Karpas-422 (cell line): ENCODE results near the gene NAB1. TPM values are rescaled to one million over a fixed set of nuclear protein-coding genes. Genes with fewer than 3 reads are reported as not detected.

Source experiments
- DNase-seq: peaks from one replicate; pipeline ENCODE4 v3.0.0-alpha.2; 2015
- H2AFZ ChIP-seq: fragments of 200-600 bp; sonication (generic); 2 replicates; pipeline ENCODE4 v1.6.1; 2014; ENCODE audit warnings: antibody characterized with exemption, low read length, mixed read lengths
- H3K27ac ChIP-seq: fragments of 200-600 bp; sonication (generic); 2 replicates; pipeline ENCODE4 v1.5.1; 2014; ENCODE audit warnings: mild to moderate bottlenecking, low read length, moderate library complexity
- H3K27me3 ChIP-seq: fragments of 200-600 bp; sonication (generic); 2 replicates; pipeline ENCODE4 v1.6.1; 2014; ENCODE audit warnings: low read length, mixed read lengths
- H3K36me3 ChIP-seq: fragments of 200-600 bp; sonication (generic); 2 replicates; pipeline ENCODE4 v1.6.1; 2014; ENCODE audit warnings: low read length, mixed read lengths; ENCODE audit not compliant: insufficient read depth
- H3K4me1 ChIP-seq: fragments of 200-600 bp; sonication (generic); 2 replicates; pipeline ENCODE4 v1.6.1; 2014; ENCODE audit warnings: mild to moderate bottlenecking, low read length, mixed read lengths
- H3K4me2 ChIP-seq: fragments of 200-600 bp; sonication (generic); 2 replicates; pipeline ENCODE4 v1.6.1; 2014; ENCODE audit warnings: low read length, low read depth, mild to moderate bottlenecking; ENCODE audit not compliant: poor library complexity, severe bottlenecking
- H3K4me3 ChIP-seq: fragments of 200-600 bp; sonication (generic); 2 replicates; pipeline ENCODE4 v1.5.1; 2014; ENCODE audit warnings: mild to moderate bottlenecking, antibody characterized with exemption, low read length, mixed read lengths
- H3K79me2 ChIP-seq: fragments of 200-600 bp; sonication (generic); 2 replicates; pipeline ENCODE4 v1.6.1; 2014; ENCODE audit warnings: mild to moderate bottlenecking, low read length, mixed read lengths
- H3K9ac ChIP-seq: fragments of 200-600 bp; sonication (generic); 2 replicates; pipeline ENCODE4 v1.6.0; 2014; ENCODE audit warnings: low read length
- H3K9me2 ChIP-seq: fragments of 200-600 bp; sonication (generic), shearing (Covaris generic); replicated peaks from 2 replicates; pipeline ENCODE4 v1.6.0; 2014; ENCODE audit warnings: mild to moderate bottlenecking, low read length, moderate library complexity; ENCODE audit not compliant: insufficient read depth
- H3K9me3 ChIP-seq: fragments of 300-700, 200-600 bp; sonication (generic); 2 replicates; pipeline ENCODE4 v1.6.1; 2014; ENCODE audit warnings: low read length, mixed read lengths
- H4K20me1 ChIP-seq: fragments of 200-600 bp; sonication (generic); 2 replicates; pipeline ENCODE4 v1.6.1; 2014; ENCODE audit warnings: mild to moderate bottlenecking, antibody characterized with exemption, low read length, low read depth; ENCODE audit not compliant: insufficient read depth
- total RNA-seq: library from RNA; depleted of rRNA; stranded (reverse); fragments of >200 nt; shearing (Covaris generic); gene quantifications from 2 replicates; pipeline ENCODE4 v1.2.3, GENCODE V29; 2014; ENCODE audit warnings: low replicate concordance

The NAB1 gene
- total RNA-seq, 1 experiment from 2014 or later: 19.6 TPM

- no peaks in the 10 kb centered on the region for H3K27me3 ChIP-seq
- no peak overlapping the region for H3K4me3 ChIP-seq
- H3K9ac ChIP-seq: no peak overlapping the region
- peaks cover 21% of the 10 kb centered on the region for H3K4me1 ChIP-seq
- no peaks in the 10 kb centered on the region for H3K9me3 ChIP-seq
- H3K4me2 ChIP-seq: no peak overlapping the region
- H3K36me3 ChIP-seq: no peaks in the 10 kb centered on the region
- H3K9me2 ChIP-seq: no peaks in the 10 kb centered on the region
- no peaks in the 10 kb centered on the region for H3K79me2 ChIP-seq
- H2AFZ ChIP-seq: no peak overlapping the region
- no peak overlapping the region for H3K27ac ChIP-seq
- H4K20me1 ChIP-seq: no peaks in the 10 kb centered on the region
- DNase-seq: no peak
Measured at GRCh38 chr2:190682168-190682567, 33.3 kb downstream of the NAB1 start.

- DNase-seq: no peak
- H3K9me3 ChIP-seq: no peaks in the 10 kb centered on the region
- H2AFZ ChIP-seq: no peak overlapping the region
- no peaks in the 10 kb centered on the region for H3K27me3 ChIP-seq
- H3K36me3 ChIP-seq: no peaks in the 10 kb centered on the region
- H3K4me1 ChIP-seq: peaks cover 14% of the 10 kb centered on the region
- no peaks in the 10 kb centered on the region for H3K79me2 ChIP-seq
- no peak overlapping the region for H3K4me3 ChIP-seq
- no peak overlapping the region for H3K4me2 ChIP-seq
- H3K27ac ChIP-seq: no peak overlapping the region
- no peaks in the 10 kb centered on the region for H4K20me1 ChIP-seq
- H3K9ac ChIP-seq: no peak overlapping the region
- no peaks in the 10 kb centered on the region for H3K9me2 ChIP-seq
Measured at GRCh38 chr2:190683802-190684201, 34.9 kb downstream of the NAB1 start.

- Histone ChIP-seq H3K4me1 (peaks cover 3% of the 10 kb centered on the region), H3K4me3 (no peak overlapping the region), H3K9me3 (no peaks in the 10 kb centered on the region), H3K9me2 (no peaks in the 10 kb centered on the region), H2AFZ (no peak overlapping the region), H3K4me2 (no peak overlapping the region), H3K27me3 (no peaks in the 10 kb centered on the region), H3K36me3 (no peaks in the 10 kb centered on the region), H4K20me1 (no peaks in the 10 kb centered on the region), H3K9ac (no peak overlapping the region), H3K27ac (no peak overlapping the region), H3K79me2 (no peaks in the 10 kb centered on the region)
- no peak for DNase-seq
Measured at GRCh38 chr2:190684931-190685330, 36.0 kb downstream of the NAB1 start.

- H3K4me3 ChIP-seq: no peak overlapping the region
- no peaks in the 10 kb centered on the region for H3K9me2 ChIP-seq
- no peaks in the 10 kb centered on the region for H3K79me2 ChIP-seq
- H3K4me2 ChIP-seq: no peak overlapping the region
- no peak overlapping the region for H3K9ac ChIP-seq
- H2AFZ ChIP-seq: no peak overlapping the region
- no peak for DNase-seq
- no peaks in the 10 kb centered on the region for H4K20me1 ChIP-seq
- no peaks in the 10 kb centered on the region for H3K4me1 ChIP-seq
- no peaks in the 10 kb centered on the region for H3K9me3 ChIP-seq
- no peaks in the 10 kb centered on the region for H3K27me3 ChIP-seq
- H3K27ac ChIP-seq: no peak overlapping the region
- H3K36me3 ChIP-seq: no peaks in the 10 kb centered on the region
Measured at GRCh38 chr2:190685333-190685732, 36.5 kb downstream of the NAB1 start.

GRCh38 chr2:190693533-190694232 is 44.8 kb downstream of the NAB1 start:
- H2AFZ ChIP-seq: no peak overlapping the region

GRCh38 chr2:190694479-190694878 is 45.6 kb downstream of the NAB1 start:
- H3K79me2 ChIP-seq: no peaks in the 10 kb centered on the region
- H3K9me3 ChIP-seq: no peaks in the 10 kb centered on the region
- no peaks in the 10 kb centered on the region for H3K9me2 ChIP-seq
- H4K20me1 ChIP-seq: no peaks in the 10 kb centered on the region
- H3K36me3 ChIP-seq: no peaks in the 10 kb centered on the region
- no peak overlapping the region for H3K4me3 ChIP-seq
- no peak overlapping the region for H3K4me2 ChIP-seq
- H2AFZ ChIP-seq: no peak overlapping the region
- H3K9ac ChIP-seq: no peak overlapping the region
- no peak overlapping the region for H3K27ac ChIP-seq
- DNase-seq: no peak
- no peaks in the 10 kb centered on the region for H3K4me1 ChIP-seq
- H3K27me3 ChIP-seq: no peaks in the 10 kb centered on the region

More at GRCh38 chr2:190693533-190694232, 44.8 kb downstream of the NAB1 start:
- Histone ChIP-seq H3K4me2 (no peak overlapping the region), H3K36me3 (no peaks in the 10 kb centered on the region), H3K27ac (no peak overlapping the region), H3K9ac (no peak overlapping the region), H3K4me3 (no peak overlapping the region), H3K9me3 (no peaks in the 10 kb centered on the region), H4K20me1 (no peaks in the 10 kb centered on the region), H3K79me2 (no peaks in the 10 kb centered on the region), H3K4me1 (no peaks in the 10 kb centered on the region), H3K27me3 (no peaks in the 10 kb centered on the region), H3K9me2 (no peaks in the 10 kb centered on the region)
- DNase-seq: no peak

- H3K4me3 ChIP-seq: no peak overlapping the region
- no peak for DNase-seq
- no peaks in the 10 kb centered on the region for H3K79me2 ChIP-seq
- no peak overlapping the region for H3K4me2 ChIP-seq
- no peak overlapping the region for H2AFZ ChIP-seq
- H3K9me3 ChIP-seq: no peaks in the 10 kb centered on the region
- H3K9me2 ChIP-seq: no peaks in the 10 kb centered on the region
- no peaks in the 10 kb centered on the region for H3K4me1 ChIP-seq
- H3K27me3 ChIP-seq: no peaks in the 10 kb centered on the region
- H3K27ac ChIP-seq: no peak overlapping the region
- H3K36me3 ChIP-seq: no peaks in the 10 kb centered on the region
- no peaks in the 10 kb centered on the region for H4K20me1 ChIP-seq
- no peak overlapping the region for H3K9ac ChIP-seq
Measured at GRCh38 chr2:190695739-190696138, 46.9 kb downstream of the NAB1 start.

GRCh38 chr2:190696792-190697398 is 48.0 kb downstream of the NAB1 start:
- Histone ChIP-seq H3K9me3 (no peaks in the 10 kb centered on the region), H3K9me2 (no peaks in the 10 kb centered on the region), H2AFZ (no peak overlapping the region), H4K20me1 (no peaks in the 10 kb centered on the region), H3K4me1 (peaks cover 6% of the 10 kb centered on the region), H3K79me2 (no peaks in the 10 kb centered on the region), H3K4me3 (no peak overlapping the region), H3K4me2 (no peak overlapping the region), H3K36me3 (no peaks in the 10 kb centered on the region), H3K9ac (no peak overlapping the region), H3K27me3 (no peaks in the 10 kb centered on the region), H3K27ac (no peak overlapping the region)
- no peak for DNase-seq
